Right cardiac atrium (tissue), 5 donors: ENCODE measurements around the gene STK11. TPM values are rescaled to one million over a fixed set of nuclear protein-coding genes. Genes with fewer than 3 reads are reported as not detected.

Source experiments
- ATAC-seq, 2 donors: fragments of 200-7000 bp; cut with Tn5 transposase; one replicate each; pipeline versions ENCODE4 v1.8.0 to v1.9.1; 2020; ENCODE audit warnings: moderate library complexity in 2 of 2, mild to moderate bottlenecking in 1 of 2
- DNase-seq, 3 donors: peaks; one replicate each; pipeline ENCODE4 v3.0.0-alpha.2; 2020
- H3K27ac ChIP-seq: one replicate; pipeline ENCODE4 v1.5.1; 2013; ENCODE audit warnings: mild to moderate bottlenecking, low read length, control low read depth, moderate library complexity
- H3K27me3 ChIP-seq: one replicate; pipeline ENCODE4 v1.6.1; 2013; ENCODE audit not compliant: control insufficient read depth, insufficient read depth
- H3K4me1 ChIP-seq: one replicate; pipeline ENCODE4 v1.6.1; 2013; ENCODE audit warnings: low read length; ENCODE audit not compliant: control insufficient read depth, insufficient read depth
- H3K4me3 ChIP-seq: one replicate; pipeline ENCODE4 v1.5.1; 2013; ENCODE audit warnings: low read length, control low read depth
- H3K9me3 ChIP-seq: one replicate; pipeline ENCODE4 v1.6.1; 2013; ENCODE audit warnings: low read length; ENCODE audit not compliant: control insufficient read depth
- WGBS: extraction: QIAGEN DNeasy Blood & Tissue Kit; methylation state at CpG from one replicate; pipeline ENCODE4 v1.1.7; 2013; 5-methylcytosine and 5-hydroxymethylcytosine counted together
- intact Hi-C, 4 donors: fragments of 100-400 bp; cut with DNase I; formaldehyde crosslinking; loops; one replicate each; pipeline versions ENCODE4 v1.11.0 to v1.14.0; 2022 to 2023
- polyA plus RNA-seq: library from polyadenylated mRNA; stranded (reverse); fragments of 200-250 nt; gene quantifications from one replicate; pipeline ENCODE4 v1.2.3, GENCODE V29; 2013
- total RNA-seq, 4 donors: library from RNA; stranded (reverse); fragmentation: NEBNext Ultra II Directional; extraction: Animal tissue kit (Norgen Biotek cat#: 25700); gene quantifications; one replicate each; pipeline ENCODE4 v1.2.1, GENCODE V29; 2021
- donor health status: healthy with polysubstance abuse.
- donor health status: DM: no; HTN: yes; CAD: no.
- donor health status: DM: no; HTN: no; CAD: no.
- donor health status: DM: no; HTN: yes; CAD: no; lungs with severe emphysema.
- donor health status: DM: yes; HTN: yes; CAD: no.

The STK11 gene
- total and polyA plus RNA-seq, 5 donors = 56.9 to 64.5 (median 57.8) TPM

GRCh38 chr19:1163283-1163933, 42.2 kb upstream of the STK11 start:
- no peak overlapping the region for H3K27ac ChIP-seq
- H3K27me3 ChIP-seq = no peaks in the 10 kb centered on the region
- DNase-seq = peak; percentile 59 to 80 (median 77)
- H3K9me3 ChIP-seq = no peaks in the 10 kb centered on the region
- intact Hi-C loops = no loop called here
- WGBS = 82% methylated on average over 41 of the region's 41 CpGs
- H3K4me1 ChIP-seq = peaks cover 2% of the 10 kb centered on the region
- H3K4me3 ChIP-seq = no peak overlapping the region
- peak; percentile 29 to 41 for ATAC-seq

- DNase-seq = peak in 1 of 3 donors; percentile 61
- Histone ChIP-seq H3K27ac (no peak overlapping the region), H3K4me1 (peaks cover 2% of the 10 kb centered on the region), H3K9me3 (no peaks in the 10 kb centered on the region), H3K27me3 (no peaks in the 10 kb centered on the region), H3K4me3 (no peak overlapping the region)
- no peak for ATAC-seq
- intact Hi-C loops = no loop called here
- 75% methylated on average over 20 of the region's 20 CpGs for WGBS
Measured at GRCh38 chr19:1163934-1164683, 41.5 kb upstream of the STK11 start.

- H3K27me3 ChIP-seq = no peaks in the 10 kb centered on the region
- no peak overlapping the region for H3K4me3 ChIP-seq
- intact Hi-C loops = no loop called here
- peak; percentile 32 to 71 (median 61) for DNase-seq
- peaks cover 2% of the 10 kb centered on the region for H3K4me1 ChIP-seq
- WGBS = 82% methylated on average over 21 of the region's 21 CpGs
- H3K27ac ChIP-seq = no peak overlapping the region
- no peaks in the 10 kb centered on the region for H3K9me3 ChIP-seq
- no peak for ATAC-seq
Measured at GRCh38 chr19:1164684-1165531, 40.7 kb upstream of the STK11 start.

- Histone ChIP-seq H3K27me3 (no peaks in the 10 kb centered on the region), H3K9me3 (no peaks in the 10 kb centered on the region), H3K27ac (no peak overlapping the region), H3K4me3 (no peak overlapping the region), H3K4me1 (peaks cover 2% of the 10 kb centered on the region)
- WGBS = 93% methylated on average over 33 of the region's 33 CpGs
- intact Hi-C loops = no loop called here
- DNase-seq (peak in 1 of 3 donors; percentile 50), ATAC-seq (no peak)
Measured at GRCh38 chr19:1166872-1167573, 38.6 kb upstream of the STK11 start.

- DNase-seq = peak in 1 of 3 donors; percentile 44
- intact Hi-C loops = no loop called here
- Histone ChIP-seq H3K27ac (no peak overlapping the region), H3K4me3 (no peak overlapping the region), H3K4me1 (peaks cover 2% of the 10 kb centered on the region), H3K9me3 (no peaks in the 10 kb centered on the region), H3K27me3 (no peaks in the 10 kb centered on the region)
- ATAC-seq = no peak
- 93% methylated on average over 35 of the region's 35 CpGs for WGBS
Measured at GRCh38 chr19:1167687-1168571, 37.6 kb upstream of the STK11 start.

GRCh38 chr19:1168572-1169410, 36.8 kb upstream of the STK11 start:
- ATAC-seq (no peak), DNase-seq (peak in 2 of 3 donors; percentile 38 to 57)
- intact Hi-C loops = no loop called here
- H3K27me3 ChIP-seq = no peaks in the 10 kb centered on the region
- H3K9me3 ChIP-seq = no peaks in the 10 kb centered on the region
- 81% methylated on average over 50 of the region's 50 CpGs for WGBS
- H3K27ac ChIP-seq = no peak overlapping the region
- H3K4me1 ChIP-seq = peaks cover 2% of the 10 kb centered on the region
- no peak overlapping the region for H3K4me3 ChIP-seq

GRCh38 chr19:1169411-1169791, 36.2 kb upstream of the STK11 start:
- H3K4me3 ChIP-seq = no peak overlapping the region
- ATAC-seq (no peak), DNase-seq (no peak)
- peaks cover 3% of the 10 kb centered on the region for H3K4me1 ChIP-seq
- WGBS = 83% methylated on average over 10 of the region's 10 CpGs
- H3K27me3 ChIP-seq = no peaks in the 10 kb centered on the region
- H3K27ac ChIP-seq = no peak overlapping the region
- no peaks in the 10 kb centered on the region for H3K9me3 ChIP-seq
- intact Hi-C loops = no loop called here

- DNase-seq (peak in 1 of 3 donors; percentile 64), ATAC-seq (no peak)
- Histone ChIP-seq H3K4me3 (no peak overlapping the region), H3K27ac (no peak overlapping the region), H3K9me3 (no peaks in the 10 kb centered on the region), H3K4me1 (peaks cover 2% of the 10 kb centered on the region), H3K27me3 (no peaks in the 10 kb centered on the region)
- intact Hi-C loops = no loop called here
- whole genome bisulfite sequencing = 83% methylated on average over 52 of the region's 52 CpGs
Measured at GRCh38 chr19:1169921-1170885, 35.4 kb upstream of the STK11 start.
